Measurements from ENCODE around the gene OR10G7. TPM values are rescaled to one million over a fixed set of nuclear protein-coding genes. Genes with fewer than 3 reads are reported as not detected.

OR10G7 gene
- total RNA-seq, 1 donor from 2014 or later, result not detected

- Mint-ChIP-seq H3K4me3 (no peak overlapping the region), H3K36me3 (ENCODE audit: low read depth) (no peaks in the 10 kb centered on the region), H3K4me1 (peaks cover 5% of the 10 kb centered on the region), H3K9me3 (no peaks in the 10 kb centered on the region), H3K27me3 (ENCODE audit: low read depth) (peaks cover 3% of the 10 kb centered on the region), H3K27ac (ENCODE audit: unreplicated experiment) (no peak overlapping the region)
- TF ChIP-seq, protein P1, sequence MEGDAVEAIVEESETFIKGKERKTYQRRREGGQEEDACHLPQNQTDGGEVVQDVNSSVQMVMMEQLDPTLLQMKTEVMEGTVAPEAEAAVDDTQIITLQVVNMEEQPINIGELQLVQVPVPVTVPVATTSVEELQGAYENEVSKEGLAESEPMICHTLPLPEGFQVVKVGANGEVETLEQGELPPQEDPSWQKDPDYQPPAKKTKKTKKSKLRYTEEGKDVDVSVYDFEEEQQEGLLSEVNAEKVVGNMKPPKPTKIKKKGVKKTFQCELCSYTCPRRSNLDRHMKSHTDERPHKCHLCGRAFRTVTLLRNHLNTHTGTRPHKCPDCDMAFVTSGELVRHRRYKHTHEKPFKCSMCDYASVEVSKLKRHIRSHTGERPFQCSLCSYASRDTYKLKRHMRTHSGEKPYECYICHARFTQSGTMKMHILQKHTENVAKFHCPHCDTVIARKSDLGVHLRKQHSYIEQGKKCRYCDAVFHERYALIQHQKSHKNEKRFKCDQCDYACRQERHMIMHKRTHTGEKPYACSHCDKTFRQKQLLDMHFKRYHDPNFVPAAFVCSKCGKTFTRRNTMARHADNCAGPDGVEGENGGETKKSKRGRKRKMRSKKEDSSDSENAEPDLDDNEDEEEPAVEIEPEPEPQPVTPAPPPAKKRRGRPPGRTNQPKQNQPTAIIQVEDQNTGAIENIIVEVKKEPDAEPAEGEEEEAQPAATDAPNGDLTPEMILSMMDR (conservative IDR thresholded peaks at IDR 0.05), result no peak
- DNase-seq (ENCODE audit: low read depth, low spot score), result no peak
Measured at GRCh38 chr11:124075492-124075840, 34.3 kb upstream of the OR10G7 start.

DNA sequence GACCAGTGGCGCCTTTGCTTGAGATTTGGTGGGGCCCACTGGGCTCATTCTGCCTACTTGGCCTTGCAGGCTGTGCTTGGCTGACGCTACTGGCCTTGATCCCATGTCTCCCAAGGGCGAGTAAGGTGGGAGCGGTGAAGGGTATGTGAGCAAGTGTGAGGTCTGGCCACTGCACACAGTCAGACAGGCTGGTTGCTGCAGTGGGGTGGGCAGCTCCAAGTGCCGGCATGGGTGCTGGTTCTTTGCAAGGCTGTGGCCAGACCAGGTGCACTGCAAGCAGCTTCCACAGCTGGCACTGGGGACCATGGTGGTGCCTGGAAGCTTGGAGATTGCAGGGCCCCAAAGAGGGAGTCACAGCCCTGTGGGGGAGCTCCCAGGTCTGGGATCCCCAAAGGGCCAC lies 33.4 kb upstream of the OR10G7 start:
- Mint-ChIP-seq H3K4me3 (no peak overlapping the region), H3K27ac (ENCODE audit: unreplicated experiment) (no peak overlapping the region), H3K4me1 (peaks cover 8% of the 10 kb centered on the region), H3K9me3 (no peaks in the 10 kb centered on the region), H3K27me3 (ENCODE audit: low read depth) (peaks cover 3% of the 10 kb centered on the region), H3K36me3 (ENCODE audit: low read depth) (no peaks in the 10 kb centered on the region)
- no peak for DNase-seq (ENCODE audit: low read depth, low spot score)
- TF ChIP-seq, protein P1 (conservative IDR thresholded peaks at IDR 0.05), result no peak

DNA sequence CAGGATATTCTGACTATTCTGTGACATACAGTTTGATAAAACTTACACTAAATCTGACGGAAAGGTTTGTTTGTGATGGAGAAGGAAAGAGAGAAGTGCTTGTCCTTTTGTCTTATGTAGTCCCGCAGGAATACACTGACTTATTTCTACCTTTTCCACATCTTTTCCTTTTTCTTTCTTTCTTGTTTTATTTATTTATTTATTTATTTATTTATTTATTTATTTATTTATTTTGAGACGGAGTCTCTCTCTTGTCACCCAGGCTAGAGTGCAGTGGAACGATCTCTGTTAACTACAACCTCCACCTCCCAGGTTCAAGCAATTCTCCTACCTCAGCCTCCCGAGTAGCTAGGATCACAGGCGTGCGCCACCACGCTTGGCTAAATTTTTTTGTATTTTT lies 31.0 kb upstream of the OR10G7 start:
- no peaks in the 10 kb centered on the region for H3K9me3 Mint-ChIP-seq

GRCh38 chr11:124071623-124071948 lies 30.5 kb upstream of the OR10G7 start:
- Mint-ChIP-seq H3K9me3 (no peaks in the 10 kb centered on the region), H3K27ac (ENCODE audit: unreplicated experiment) (no peak overlapping the region), H3K4me1 (peaks cover 11% of the 10 kb centered on the region), H3K36me3 (ENCODE audit: low read depth) (no peaks in the 10 kb centered on the region), H3K27me3 (ENCODE audit: low read depth) (peaks cover 12% of the 10 kb centered on the region), H3K4me3 (no peak overlapping the region)
- DNase-seq (ENCODE audit: low read depth, low spot score), result no peak
- TF ChIP-seq, protein P1 (conservative IDR thresholded peaks at IDR 0.05), result no peak

More for the DNA sequence above, 31.0 kb upstream of the OR10G7 start:
- peaks cover 11% of the 10 kb centered on the region for H3K4me1 Mint-ChIP-seq
- TF ChIP-seq, protein P1 (conservative IDR thresholded peaks at IDR 0.05), result no peak
- H3K36me3 Mint-ChIP-seq (ENCODE audit: low read depth), result no peaks in the 10 kb centered on the region
- H3K4me3 Mint-ChIP-seq, result no peak overlapping the region
- DNase-seq (ENCODE audit: low read depth, low spot score), result no peak
- no peak overlapping the region for H3K27ac Mint-ChIP-seq (ENCODE audit: unreplicated experiment)
- H3K27me3 Mint-ChIP-seq (ENCODE audit: low read depth), result peaks cover 12% of the 10 kb centered on the region

- Mint-ChIP-seq H3K4me3 (no peak overlapping the region), H3K27ac (ENCODE audit: unreplicated experiment) (no peak overlapping the region), H3K9me3 (no peaks in the 10 kb centered on the region), H3K27me3 (ENCODE audit: low read depth) (peaks cover 17% of the 10 kb centered on the region), H3K4me1 (peaks cover 11% of the 10 kb centered on the region), H3K36me3 (ENCODE audit: low read depth) (no peaks in the 10 kb centered on the region)
- TF ChIP-seq, protein P1 (conservative IDR thresholded peaks at IDR 0.05), result peak; percentile 86
- peak; percentile 74 for DNase-seq (ENCODE audit: low read depth, low spot score)
Measured at GRCh38 chr11:124070915-124071622, 29.9 kb upstream of the OR10G7 start.

Data from neural crest cell (in vitro differentiated cells).